HG03097 (cell line): Measurements from ENCODE around the gene RASGRF1.

Experiments
- ATAC-seq: cut with Tn5 transposase; IDR thresholded peaks from one replicate; pipeline ENCODE4 v1.9.1; 2021; ENCODE audit not compliant: unreplicated experiment, low FRiP score

Gene RASGRF1

DNA sequence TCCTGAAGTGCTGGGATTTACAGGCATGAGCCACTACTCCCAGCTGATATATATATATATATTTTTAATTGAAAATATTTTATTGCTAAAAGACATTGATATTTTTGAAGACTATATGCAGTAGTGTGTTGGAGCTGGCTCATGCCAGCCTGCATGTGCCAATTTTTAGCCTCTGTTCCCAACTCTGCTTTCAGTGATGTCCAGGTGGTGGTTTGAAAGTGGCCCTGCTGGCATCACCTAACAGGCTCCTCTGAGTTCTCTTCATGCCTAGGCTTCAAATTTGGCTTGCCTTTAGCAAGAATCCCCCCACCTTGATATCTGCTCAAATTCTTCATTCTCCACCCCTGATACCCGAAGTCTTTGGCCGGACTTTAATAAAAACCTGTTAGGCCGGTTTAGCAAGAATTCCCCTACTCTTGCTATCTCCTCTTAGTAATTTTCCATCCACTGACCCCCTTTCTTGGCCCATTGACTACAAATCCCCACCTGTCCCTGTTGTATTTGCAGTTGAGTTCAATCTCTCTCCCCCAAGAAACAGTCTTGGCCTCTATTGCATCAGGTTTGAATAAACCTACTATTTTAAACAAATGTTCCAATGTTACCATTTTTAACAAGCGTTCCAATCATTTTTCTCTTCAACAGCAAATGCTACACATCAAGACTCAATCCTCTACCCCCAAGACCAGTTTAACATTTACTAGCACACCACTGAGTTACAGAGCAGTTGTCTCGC, 121.9 kb downstream of the RASGRF1 start:
- ATAC-seq, result no peak

DNA sequence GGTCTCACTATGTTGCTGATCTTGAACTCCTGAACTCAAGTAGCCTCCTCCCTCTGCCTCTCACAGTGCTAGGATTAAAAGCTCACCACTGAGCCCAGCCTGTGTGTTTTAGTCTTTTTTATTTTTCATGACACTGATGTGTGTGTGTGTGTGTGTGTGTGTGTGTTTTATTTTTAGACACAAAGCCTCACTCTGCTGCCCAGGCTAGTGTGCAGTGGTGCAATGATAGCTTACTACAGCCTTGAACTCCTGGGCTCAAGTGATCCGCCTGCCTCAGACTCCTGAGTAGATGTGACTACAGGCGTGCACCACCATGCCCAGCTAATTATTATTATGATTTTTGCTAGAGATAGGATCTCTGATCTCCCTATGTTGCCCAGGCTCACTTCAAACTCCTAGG, 122.5 kb downstream of the RASGRF1 start:
- ATAC-seq, result no peak

DNA sequence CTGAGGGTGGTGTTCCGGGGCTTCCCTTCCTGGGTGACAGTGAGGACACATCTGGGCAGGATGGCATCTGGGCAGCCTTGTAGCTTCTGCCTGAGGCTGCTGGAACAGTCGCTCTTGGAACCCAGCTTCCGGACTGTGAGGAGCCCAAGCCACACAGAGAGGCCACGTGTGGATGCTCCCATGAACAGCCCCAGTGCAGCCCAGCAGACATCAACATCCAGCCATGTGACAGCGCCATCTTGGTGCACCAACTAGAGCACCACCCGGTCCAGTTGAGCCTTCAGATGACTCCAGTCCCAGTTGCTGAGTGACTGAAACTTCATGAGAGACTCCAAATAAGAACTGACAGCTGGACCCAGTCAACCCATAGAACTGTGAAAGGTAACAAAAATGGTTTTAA, 130.3 kb downstream of the RASGRF1 start:
- no peak for ATAC-seq

DNA sequence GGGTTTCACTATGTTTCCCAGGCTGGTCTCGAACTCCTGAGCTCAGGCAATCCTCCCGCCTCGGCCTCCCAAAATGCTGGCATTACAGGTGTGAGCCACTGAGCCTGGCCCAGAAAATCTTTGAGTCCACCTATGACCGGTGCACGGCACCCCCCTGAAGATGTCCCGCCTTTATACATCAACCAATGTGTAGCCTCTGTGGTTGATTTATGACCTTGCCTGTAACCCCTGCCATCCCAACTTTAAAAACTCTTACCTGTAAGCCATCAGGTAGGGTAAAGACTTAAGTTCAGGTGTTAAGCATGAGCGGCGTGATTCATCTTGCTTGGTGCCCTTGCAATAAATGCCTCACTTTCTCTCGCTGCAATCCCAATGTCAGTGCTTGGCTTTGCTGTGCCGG, 131.2 kb downstream of the RASGRF1 start:
- ATAC-seq, result no peak

DNA sequence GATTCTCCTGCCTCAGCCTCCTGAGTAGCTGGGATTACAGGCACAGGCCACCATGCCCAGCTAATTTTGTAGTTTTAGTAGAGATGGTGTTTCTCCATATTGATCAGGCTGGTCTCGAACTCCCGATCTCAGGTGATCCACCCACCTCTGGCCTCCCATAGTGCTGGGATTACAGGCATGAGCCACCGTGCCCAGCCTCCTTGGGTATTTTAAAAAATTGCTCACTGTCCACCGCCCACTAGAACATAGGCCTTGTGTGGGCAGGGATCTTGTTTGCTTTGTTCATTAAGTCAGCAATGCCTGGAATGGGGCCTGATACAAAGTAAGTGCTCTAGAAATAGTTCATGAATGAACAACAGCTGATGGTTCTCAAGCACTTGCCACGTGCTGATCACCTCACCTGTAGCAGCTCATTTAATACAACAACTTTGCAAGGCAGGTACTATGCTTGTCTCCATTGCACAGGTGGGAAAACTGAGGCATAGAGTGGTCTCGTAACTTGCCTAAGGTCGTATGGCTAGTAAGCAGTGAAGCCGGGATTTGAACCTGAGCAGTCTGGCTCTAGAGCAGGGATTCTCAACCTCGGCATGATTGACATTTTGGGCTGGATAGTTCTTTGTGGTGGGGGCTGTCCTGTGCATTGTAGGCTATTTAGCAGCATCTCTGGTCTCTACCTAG, 133.0 kb downstream of the RASGRF1 start:
- no peak for ATAC-seq

DNA sequence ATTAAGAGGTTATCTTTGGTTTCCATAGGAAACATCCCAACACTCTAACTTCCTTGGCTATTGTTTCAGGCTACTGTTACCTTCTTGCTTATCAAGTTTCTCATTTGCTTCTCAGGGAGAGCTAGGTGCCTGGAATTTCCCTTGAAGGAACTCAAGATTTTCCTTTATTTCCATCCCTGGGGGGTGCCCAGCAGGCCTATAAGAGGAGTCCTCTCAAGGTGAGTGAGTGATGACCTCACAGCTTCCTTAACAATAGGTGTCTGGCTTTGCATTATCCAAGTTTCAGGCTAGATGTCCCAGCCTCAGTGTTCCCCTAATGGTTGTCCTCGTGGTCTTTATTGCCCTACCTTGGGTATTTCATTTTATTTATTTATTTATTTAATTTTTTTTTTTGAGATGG, 133.6 kb downstream of the RASGRF1 start:
- no peak for ATAC-seq

DNA sequence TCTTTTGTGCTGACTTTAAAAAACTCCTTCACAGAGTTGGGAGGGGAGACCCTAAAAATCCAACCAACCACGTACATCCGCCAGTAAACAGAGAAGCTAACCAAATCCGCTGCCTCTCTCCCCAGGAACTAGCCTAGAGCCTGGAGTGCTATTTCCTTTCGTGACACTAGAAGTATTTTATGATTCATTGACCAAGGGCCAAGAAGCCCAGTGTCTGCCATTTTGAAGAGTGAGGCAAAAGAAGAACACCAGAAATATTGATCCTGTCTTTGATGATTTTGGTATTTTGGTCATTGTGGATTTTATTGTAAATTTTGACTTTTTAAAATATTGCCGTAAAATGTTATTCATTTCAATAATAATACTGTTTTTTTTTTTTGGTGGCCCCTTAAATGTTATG, 135.2 kb downstream of the RASGRF1 start:
- ATAC-seq, result no peak

DNA sequence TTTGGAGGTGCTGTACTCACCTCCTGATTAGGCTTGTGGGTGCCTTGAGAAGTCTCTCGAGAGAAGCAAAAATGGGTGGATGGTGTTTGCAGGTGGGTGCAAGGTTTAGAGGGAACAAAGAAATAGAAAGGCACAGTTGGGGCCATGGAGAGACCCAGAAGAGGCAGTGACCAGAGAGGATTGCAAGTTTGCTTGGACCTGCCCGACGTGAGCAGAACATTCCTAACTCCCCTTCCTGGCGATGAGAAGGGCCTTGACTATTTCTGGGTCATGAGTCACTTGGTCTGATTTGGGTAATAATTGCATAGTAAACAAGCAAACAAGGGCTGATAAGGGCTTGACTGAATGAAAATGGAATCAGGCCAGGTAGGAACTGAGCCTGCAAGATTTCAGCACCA, 138.7 kb downstream of the RASGRF1 start:
- no peak for ATAC-seq

DNA sequence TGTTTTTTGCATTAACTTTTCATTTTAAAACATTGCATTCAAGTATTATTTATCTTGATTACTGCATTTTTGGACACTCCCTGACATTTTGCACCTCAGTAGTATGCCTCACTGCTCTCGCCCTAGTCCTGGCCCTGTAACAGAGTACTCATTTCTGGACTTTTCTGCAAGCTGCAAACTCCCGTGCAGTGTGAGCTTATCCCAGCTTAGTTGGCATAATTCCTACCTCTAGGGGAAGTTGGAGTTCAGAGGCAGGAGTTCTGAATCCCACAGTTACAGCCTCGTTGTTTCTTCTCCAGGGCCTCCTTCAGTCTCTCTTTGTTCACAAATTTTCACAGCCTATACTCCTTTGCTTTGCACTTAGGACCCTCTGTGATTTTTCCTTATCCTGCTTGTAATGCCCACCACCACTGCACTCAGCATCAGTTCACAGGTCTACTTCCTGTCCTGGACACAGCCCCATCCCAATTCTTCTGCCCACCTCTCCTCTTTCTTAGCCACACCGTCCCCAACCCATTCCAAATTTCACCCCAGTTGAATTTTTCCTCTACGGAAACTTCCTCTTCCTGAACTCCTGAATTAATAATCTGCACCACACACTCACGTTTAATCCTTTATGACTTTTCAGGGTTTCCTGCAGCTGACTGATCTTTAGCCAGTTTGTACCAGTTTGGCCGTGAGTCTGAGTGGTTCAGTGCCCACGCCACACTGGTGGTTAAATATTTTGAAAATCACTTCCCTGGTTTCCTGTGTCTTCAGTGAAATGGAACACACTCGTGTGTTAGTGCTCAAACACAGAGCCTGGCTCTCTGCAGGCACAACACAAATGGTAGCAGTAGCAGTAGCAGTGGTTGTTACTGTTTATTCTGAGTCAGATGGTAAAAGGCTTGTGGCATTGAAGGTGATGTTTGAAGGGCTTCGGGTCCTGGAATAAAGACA, 139.4 kb downstream of the RASGRF1 start:
- ATAC-seq, result no peak

DNA sequence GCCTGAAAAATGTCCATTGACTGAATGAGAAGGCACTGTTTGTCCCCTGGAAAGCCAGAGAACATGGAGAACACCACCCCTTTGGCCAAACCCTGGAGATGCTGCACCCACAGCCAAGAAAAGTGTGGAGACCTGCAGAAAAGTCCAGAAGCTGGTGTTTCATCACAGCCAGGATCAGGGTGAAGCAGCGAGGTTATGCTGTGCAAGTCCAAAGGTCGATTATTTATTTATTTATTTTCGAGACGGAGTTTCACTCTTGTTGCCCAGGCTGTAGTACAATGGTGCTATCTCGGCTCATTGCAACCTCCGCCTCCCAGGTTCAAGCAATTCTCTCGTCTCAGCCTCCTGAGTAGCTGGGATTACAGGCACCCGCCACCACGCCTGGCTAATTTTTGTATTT, 140.2 kb downstream of the RASGRF1 start:
- no peak for ATAC-seq

DNA sequence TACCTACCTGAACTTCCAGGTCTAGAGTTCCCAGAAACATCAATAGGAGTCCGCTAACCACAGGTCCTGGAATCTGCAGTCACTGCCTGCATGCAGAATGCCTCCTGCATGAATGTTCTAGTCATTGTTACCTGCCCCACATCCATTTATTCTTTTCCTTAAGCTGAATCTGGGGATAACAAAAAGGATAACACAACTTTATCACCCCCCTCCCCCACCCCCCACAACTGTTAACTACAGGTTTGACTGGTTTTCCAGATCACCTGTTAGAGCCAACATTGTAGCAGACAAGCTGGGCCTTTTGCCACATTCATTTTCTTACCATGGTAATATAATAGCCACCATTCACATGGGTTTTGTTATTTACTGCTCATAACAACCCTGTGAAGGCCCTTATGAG, 141.1 kb downstream of the RASGRF1 start:
- ATAC-seq, result no peak

DNA sequence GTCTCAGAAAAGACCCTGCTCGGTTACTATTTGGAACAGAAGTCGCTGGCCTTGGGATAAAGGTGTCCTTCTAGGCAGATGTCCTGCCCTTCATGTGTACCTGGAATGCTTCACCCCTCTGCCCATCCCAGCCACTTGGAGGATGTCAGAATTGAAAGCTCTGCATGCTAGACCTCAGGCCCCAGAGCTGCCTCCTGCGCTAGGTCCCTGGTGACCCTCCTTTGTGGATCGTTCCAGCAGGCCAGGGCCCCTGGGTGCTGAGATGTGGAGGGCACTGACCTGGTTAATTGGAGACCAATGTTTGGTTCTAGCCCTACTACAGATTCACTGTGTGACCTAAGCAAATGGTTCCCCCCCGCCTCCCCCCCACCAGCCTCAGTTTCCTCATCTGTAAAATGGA, 143.1 kb downstream of the RASGRF1 start:
- no peak for ATAC-seq

DNA sequence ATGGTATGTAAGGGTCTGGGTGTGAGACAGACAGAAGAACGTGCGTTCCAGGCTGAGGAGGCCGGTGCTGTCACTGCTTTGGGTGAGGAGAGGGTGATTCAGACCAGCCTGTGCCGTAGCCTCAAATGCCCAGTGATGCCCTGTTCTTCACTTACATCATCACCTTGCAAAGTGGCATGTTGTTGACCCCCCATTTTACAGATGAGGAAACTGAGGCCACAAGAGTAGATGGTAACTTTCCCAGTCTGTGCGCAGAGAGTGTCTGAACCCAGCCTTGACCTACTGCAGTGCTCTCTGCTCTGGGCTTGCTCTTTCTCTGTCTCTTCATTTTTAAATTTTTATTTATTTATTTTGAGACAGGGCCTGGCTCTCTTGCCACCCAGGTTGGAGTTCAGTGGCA, 144.1 kb downstream of the RASGRF1 start:
- no peak for ATAC-seq

DNA sequence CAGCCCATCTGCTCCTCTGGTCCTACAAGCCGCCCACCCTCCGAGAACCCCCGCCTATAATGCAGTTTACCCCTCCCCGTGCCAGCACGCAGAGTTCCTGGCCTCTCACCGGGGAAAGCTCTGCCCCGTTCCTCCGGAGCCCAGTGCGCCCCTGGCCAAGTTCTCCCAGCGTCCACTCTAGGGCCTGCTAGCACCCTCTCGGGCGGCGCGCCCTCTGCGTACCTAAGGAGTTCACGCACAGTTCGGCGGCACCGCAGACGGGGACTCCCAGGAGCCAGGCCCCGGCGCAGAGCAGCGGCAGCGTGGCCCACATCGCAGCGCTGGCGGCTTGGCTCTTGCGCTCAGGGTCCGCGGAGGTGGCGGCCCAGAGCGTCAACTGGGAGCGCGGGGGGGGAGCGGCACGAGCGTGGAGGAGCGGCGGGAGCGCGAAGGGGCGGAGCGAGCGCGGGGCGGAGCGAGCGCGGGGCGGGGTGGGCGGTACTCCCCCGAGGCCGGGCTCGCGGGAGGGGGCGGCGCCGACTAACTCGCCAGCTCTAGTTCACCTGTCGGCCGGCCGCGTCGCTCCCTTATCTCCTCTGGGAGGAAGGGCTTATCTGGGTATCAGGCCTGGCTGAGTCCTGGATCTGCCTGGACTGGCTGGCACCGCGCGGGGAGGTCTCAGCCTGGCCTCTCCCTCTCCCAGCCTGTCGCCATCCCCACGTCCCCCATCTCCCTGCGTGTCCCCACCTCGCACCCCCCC, 145.7 kb downstream of the RASGRF1 start, which contains the start of gene CTSH:
Gene CTSH (minus strand): TSS at position 378 of the 739 bp plus-strand sequence. CDS start 65 bp downstream, at position 313.
- peak; percentile 67 for ATAC-seq

DNA sequence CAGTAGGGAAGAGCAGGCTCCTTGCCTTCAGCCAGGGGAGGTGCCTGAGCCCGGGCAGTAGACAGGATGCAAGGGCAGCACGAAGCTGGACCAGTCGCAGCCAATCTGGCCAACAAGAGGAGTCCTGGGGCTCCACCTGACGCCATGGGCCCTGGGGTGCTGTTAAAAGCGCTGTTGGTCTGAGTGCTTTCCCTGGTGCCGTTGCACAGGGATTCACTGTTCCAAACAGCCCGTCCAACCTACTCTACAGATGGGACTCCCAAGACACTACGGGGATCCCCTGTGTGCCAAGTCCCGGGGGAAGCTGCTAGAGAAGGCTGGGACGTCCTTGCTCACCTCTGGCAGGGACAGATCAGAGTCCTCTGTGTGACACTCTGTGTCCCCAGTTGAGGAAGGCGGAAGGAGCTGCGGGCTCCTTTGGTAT, 146.4 kb downstream of the RASGRF1 start:
- ATAC-seq, result no peak

DNA sequence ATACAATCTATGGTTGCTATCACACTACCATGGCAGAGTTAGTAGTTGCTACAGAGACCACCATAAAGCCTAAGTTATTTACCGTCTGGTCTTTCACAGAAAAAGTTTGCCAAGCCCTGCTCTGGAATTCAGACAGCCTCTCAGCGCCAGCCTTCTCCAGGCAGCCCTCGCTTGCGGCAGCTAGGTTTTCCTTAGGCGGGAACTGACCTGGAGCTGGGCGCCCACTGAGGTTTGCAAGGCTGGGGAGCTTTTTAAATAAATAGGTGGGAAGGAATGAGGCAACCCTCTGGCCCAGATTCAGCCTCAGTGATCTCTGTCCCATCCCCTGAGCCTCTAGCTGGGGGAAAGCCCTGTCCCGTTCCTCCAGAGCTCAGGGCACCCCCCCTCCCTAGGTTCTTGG, 146.9 kb downstream of the RASGRF1 start:
- no peak for ATAC-seq

DNA sequence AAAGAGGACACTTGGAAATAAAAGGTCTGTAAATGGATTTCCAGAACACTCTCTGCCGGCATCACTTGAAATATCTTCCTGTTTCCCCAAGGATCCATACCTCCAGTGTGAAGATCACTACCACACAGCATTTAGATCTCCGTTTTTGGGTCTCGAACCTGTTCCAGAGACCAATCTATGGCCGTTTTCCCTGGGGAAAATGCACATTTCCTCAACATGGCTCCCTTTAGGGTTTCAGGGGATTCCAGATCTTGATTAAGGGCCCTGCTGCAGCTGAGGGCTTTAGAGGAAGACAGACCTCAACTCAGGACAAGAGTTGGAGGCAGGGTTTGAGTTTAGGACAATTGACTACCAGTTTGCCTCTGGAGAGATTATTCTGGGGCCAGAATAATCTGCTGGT, 147.8 kb downstream of the RASGRF1 start:
- ATAC-seq, result no peak

DNA sequence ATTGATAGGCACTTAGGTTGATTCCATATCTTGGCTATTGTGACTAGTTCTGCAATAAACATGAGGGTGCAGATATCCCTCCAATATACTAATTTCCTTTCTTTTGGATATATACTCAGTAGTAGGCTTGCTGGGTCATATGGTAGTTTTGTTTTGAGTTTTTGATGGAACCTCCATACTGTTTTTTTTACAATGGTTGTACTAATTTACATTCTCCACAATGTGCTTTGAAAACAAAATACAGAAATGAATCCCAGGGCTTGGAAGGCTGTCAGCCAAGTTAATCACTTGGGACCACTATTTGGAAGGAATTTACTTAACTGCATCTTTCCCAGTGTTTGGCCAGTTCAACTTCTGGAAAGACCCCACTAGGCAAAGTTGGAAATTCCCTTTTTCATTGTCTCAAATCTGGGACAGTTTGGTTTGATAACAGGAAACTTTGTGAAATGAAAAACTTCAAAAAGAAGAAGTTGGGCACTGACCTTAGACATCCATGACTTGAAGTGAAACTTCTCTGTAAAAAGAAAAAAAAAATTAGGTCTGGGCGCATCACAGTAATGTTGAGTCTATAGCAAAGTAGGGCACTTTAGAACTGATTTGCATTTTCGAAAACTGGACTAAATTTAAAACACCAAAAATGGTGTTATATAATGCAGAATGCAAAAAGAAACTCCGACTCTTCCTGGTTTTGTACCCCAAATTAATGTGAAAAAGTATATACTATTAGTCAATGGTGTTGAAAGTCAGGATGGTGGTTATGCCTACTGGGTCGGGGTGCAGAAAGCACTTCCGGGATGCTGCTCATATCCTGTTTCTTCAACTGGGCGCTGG, 151.7 kb downstream of the RASGRF1 start:
- ATAC-seq, result peak; percentile 74

DNA sequence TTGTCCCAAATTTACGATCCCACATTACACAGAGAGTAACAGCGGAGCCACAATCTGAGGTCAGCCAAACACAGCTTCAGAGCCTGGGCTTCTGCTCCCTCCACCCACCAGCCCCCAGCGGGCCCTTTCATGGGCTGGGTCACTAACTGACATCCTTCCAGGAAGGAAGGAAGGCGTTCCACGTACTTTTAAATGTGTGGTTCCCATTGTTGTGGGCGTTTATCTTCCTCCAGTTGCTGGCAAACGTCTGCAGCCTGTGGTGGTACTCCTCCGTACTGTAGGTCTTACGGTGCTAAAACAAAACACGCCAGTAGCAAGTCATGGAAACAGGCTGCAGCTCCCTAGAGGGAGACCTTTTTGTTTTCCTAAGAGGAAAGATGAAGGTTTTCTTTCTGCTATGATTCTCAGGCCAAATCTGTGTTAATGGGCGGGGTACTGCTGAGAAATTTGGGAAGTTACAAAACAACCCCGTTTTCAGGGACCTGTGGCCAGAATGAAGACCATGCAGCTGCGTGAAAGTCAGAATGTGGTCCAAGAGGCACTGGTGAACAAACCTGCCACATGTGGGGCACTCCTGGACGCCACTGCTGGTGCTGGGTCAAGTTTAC, 153.3 kb downstream of the RASGRF1 start:
- no peak for ATAC-seq
